ENCODE data around the gene WIPF3.

DNA sequence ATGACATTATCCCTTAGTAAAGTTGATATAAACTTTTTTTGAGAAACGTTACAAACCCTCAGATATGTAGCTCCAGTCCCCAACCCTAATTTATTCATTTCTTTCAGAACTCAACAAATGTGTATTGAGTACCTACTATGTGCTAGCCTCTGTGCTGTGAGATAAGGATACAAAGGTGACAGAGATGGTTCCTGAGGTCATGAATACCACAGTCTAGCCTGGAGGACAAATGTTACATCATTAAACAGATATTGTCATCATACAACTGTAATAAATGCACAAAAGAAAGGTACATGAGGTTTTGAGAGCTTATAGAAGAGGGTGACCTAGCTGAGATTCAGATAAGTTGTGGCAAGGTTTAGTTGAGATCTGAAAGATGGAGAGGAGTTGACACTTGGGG is 4.4 kb upstream of the WIPF3 start:
- TF ChIP-seq EP300 (IDR thresholded peaks at IDR 0.05) (no peak), POLR2AphosphoS5 (IDR thresholded peaks at IDR 0.05) (no peak), POLR2A (IDR thresholded peaks at IDR 0.05) (no peak)
- TF ChIP-seq, protein P1, sequence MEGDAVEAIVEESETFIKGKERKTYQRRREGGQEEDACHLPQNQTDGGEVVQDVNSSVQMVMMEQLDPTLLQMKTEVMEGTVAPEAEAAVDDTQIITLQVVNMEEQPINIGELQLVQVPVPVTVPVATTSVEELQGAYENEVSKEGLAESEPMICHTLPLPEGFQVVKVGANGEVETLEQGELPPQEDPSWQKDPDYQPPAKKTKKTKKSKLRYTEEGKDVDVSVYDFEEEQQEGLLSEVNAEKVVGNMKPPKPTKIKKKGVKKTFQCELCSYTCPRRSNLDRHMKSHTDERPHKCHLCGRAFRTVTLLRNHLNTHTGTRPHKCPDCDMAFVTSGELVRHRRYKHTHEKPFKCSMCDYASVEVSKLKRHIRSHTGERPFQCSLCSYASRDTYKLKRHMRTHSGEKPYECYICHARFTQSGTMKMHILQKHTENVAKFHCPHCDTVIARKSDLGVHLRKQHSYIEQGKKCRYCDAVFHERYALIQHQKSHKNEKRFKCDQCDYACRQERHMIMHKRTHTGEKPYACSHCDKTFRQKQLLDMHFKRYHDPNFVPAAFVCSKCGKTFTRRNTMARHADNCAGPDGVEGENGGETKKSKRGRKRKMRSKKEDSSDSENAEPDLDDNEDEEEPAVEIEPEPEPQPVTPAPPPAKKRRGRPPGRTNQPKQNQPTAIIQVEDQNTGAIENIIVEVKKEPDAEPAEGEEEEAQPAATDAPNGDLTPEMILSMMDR (IDR thresholded peaks at IDR 0.05) = no peak

Data from gastroesophageal sphincter (tissue), 3 donors.